ENCODE results near the gene MYL5. TPM values are rescaled to one million over a fixed set of nuclear protein-coding genes. Genes with fewer than 3 reads are reported as not detected.
"Not testable (repeated sequence)": the region's sequence is repeated elsewhere in the genome, so short reads cannot be mapped to it uniquely, and the experiment has no call there.

Gene MYL5
- total and polyA plus RNA-seq, 10 of the 15 experiments (the other 5 are each of a cell fraction or from before 2014, with no cell fraction given): 1.2 to 13.8 (median 7.1) TPM

GRCh38 chr4:666822-667544, 7.4 kb upstream of the MYL5 start:
- ChIA-PET RAD21 (ENCODE audit: unreplicated experiment) (no interaction called here), SMC1A (ENCODE audit: uncharacterized antibody, unreplicated experiment) (no interaction called here), POLR2A (interaction anchor here (0.6 kb wide), 1 partner anchor 51 kb away, joined by 6 read pairs; no protein-coding TSS in a partner anchor), CTCF (interaction anchor here (0.7 kb wide), 1 partner anchor 23 kb away, joined by 4 read pairs; no protein-coding TSS in a partner anchor)
- ATAC-seq: no peak
- Histone ChIP-seq H3K27me3 (replicated peaks in 1 of 2; ENCODE audit: control insufficient read depth in 2 of 2, insufficient read depth in 2 of 2, low read length in 1 of 2) (no peaks in the 10 kb centered on the region), H3K4me3 (no peak overlapping the region), H4K20me1 (ENCODE audit: control insufficient read depth, insufficient read depth) (no peaks in the 10 kb centered on the region), H2AFZ (ENCODE audit: control insufficient read depth, low read depth, low read length) (no peak overlapping the region), H3K9ac (ENCODE audit: control insufficient read depth, insufficient read depth, low read length) (no peak overlapping the region), H3K79me2 (ENCODE audit: control insufficient read depth, insufficient read depth, low read length) (peaks cover 3% of the 10 kb centered on the region), H3K4me2 (ENCODE audit: control insufficient read depth, insufficient read depth) (no peak overlapping the region), H3K4me1 (ENCODE audit: control insufficient read depth, insufficient read depth, low read length) (no peaks in the 10 kb centered on the region), H3K9me3 (replicated peaks; ENCODE audit: control insufficient read depth, insufficient read depth, low read length) (no peaks in the 10 kb centered on the region; the same call in 2 of the 3 replicates), H3K36me3 (ENCODE audit: control insufficient read depth in 2 of 2, insufficient read depth in 2 of 2, low read length in 1 of 2) (peaks cover 0 to 4% of the 10 kb centered on the region in 2 experiments; a peak in 3 of 4 replicates), H3K27ac (ENCODE audit: control insufficient read depth, insufficient read depth) (no peak overlapping the region)
- TF ChIP-seq POLR2A (IDR thresholded peaks at IDR 0.05; ENCODE audit: low read depth, low read length): peak; percentile 44; the same call in 1 of the 2 replicates
- TF ChIP-seq SKIL (IDR thresholded peaks at IDR 0.05; ENCODE audit: low read depth, poor library complexity, severe bottlenecking): no peak
- in situ Hi-C loops (cut with MboI): no loop called here
- WGBS (ENCODE audit: insufficient coverage, insufficient replicate concordance, low lambda C conversion rate, missing lambda C conversion rate): 69% methylated on average over 23 of the region's 28 CpGs
- BruUV-seq (replicated peaks): no TSS peak
- intact Hi-C loops (cut with micrococcal nuclease; ENCODE audit: unreplicated experiment): no loop called here
- no peak for DNase-seq (ENCODE audit: low read depth, low spot score)
- FAIRE-seq: no peak

DNA sequence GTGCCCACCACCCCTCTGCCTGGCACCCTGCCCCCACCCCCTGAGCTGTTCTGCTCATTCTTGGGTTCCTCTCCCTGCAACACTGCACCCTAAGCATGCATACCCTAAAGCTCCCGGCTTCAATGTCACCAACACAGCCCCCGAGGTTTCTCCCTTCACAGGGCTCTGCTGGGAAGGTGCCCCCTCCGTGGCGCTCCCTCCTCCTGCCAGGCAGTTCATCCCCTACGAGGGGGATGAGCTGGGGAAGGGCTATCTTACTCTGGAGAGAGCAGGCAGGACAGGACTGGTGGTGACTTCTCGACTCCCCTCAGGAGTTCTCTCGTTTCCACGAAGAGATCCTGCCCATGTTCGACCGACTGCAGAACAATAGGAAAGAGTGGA, 6.8 kb upstream of the MYL5 start:
- no peak overlapping the region for H2AFZ ChIP-seq (ENCODE audit: control insufficient read depth, low read depth, low read length)
- ChIA-PET POLR2A (no interaction called here), SMC1A (ENCODE audit: uncharacterized antibody, unreplicated experiment) (no interaction called here), RAD21 (ENCODE audit: unreplicated experiment) (no interaction called here), CTCF (no interaction called here)
- FAIRE-seq (no peak), ATAC-seq (no peak), DNase-seq (ENCODE audit: low read depth, low spot score) (no peak)
- peaks cover 3% of the 10 kb centered on the region for H3K79me2 ChIP-seq (ENCODE audit: control insufficient read depth, insufficient read depth, low read length)
- intact Hi-C loops (cut with micrococcal nuclease; ENCODE audit: unreplicated experiment) (no loop called here), in situ Hi-C loops (cut with MboI) (no loop called here)
- no peak overlapping the region for H3K4me3 ChIP-seq
- peaks cover 4 to 6% of the 10 kb centered on the region in 2 experiments for H3K36me3 ChIP-seq (ENCODE audit: control insufficient read depth in 2 of 2, insufficient read depth in 2 of 2, low read length in 1 of 2)
- no peak overlapping the region for H3K27ac ChIP-seq (ENCODE audit: control insufficient read depth, insufficient read depth)
- BruUV-seq (replicated peaks): no TSS peak
- no peak overlapping the region for H3K4me2 ChIP-seq (ENCODE audit: control insufficient read depth, insufficient read depth)
- H3K9me3 ChIP-seq (replicated peaks; ENCODE audit: control insufficient read depth, insufficient read depth, low read length): no peaks in the 10 kb centered on the region; the same call in 2 of the 3 replicates
- WGBS (ENCODE audit: insufficient coverage, insufficient replicate concordance, low lambda C conversion rate, missing lambda C conversion rate): 69% methylated on average over 10 of the region's 10 CpGs
- H3K9ac ChIP-seq (ENCODE audit: control insufficient read depth, insufficient read depth, low read length): no peak overlapping the region
- no peaks in the 10 kb centered on the region for H4K20me1 ChIP-seq (ENCODE audit: control insufficient read depth, insufficient read depth)
- no peaks in the 10 kb centered on the region for H3K4me1 ChIP-seq (ENCODE audit: control insufficient read depth, insufficient read depth, low read length)
- H3K27me3 ChIP-seq (replicated peaks in 1 of 2; ENCODE audit: control insufficient read depth in 2 of 2, insufficient read depth in 2 of 2, low read length in 1 of 2): no peaks in the 10 kb centered on the region
- TF ChIP-seq ZNF622 (IDR thresholded peaks at IDR 0.05): no peak
- TF ChIP-seq EGR1 (IDR thresholded peaks at IDR 0.05; ENCODE audit: borderline replicate concordance in 1 of 2, low read depth in 2 of 2, low read length in 2 of 2): no peak
- TF ChIP-seq KDM1A (IDR thresholded peaks at IDR 0.05; ENCODE audit: borderline replicate concordance): no peak
- TF ChIP-seq MXI1 (IDR thresholded peaks at IDR 0.05; ENCODE audit: low read depth, low read length): no peak
- TF ChIP-seq GATAD2B (conservative IDR thresholded peaks at IDR 0.05; ENCODE audit: low read depth): no peak

DNA sequence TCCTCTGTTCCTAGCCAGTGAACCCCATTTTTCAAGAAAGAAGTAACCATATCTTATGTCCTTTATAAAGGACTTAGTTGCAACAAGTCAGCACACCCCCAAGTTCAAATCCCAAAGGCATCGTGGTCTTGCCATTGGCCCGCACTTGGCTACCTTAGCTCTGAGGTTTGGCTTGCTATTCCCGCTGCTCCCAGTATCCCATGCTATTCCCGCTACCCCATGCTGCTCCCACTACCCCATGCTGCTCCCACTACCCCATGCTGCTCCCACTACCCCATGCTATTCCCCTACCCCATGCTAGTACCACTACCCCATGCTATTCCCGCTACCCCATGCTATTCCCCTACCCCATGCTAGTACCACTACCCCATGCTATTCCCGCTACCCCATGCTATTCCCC, 6.1 kb upstream of the MYL5 start:
- H3K4me3 ChIP-seq; H3K4me2 ChIP-seq (ENCODE audit: control insufficient read depth, insufficient read depth); CTCF ChIA-PET; H2AFZ ChIP-seq (ENCODE audit: control insufficient read depth, low read depth, low read length); SMC1A ChIA-PET (ENCODE audit: uncharacterized antibody, unreplicated experiment); H3K4me1 ChIP-seq (ENCODE audit: control insufficient read depth, insufficient read depth, low read length); FAIRE-seq; intact Hi-C loops (cut with micrococcal nuclease; ENCODE audit: unreplicated experiment); H3K9me3 ChIP-seq (replicated peaks; ENCODE audit: control insufficient read depth, insufficient read depth, low read length); H3K79me2 ChIP-seq (ENCODE audit: control insufficient read depth, insufficient read depth, low read length); H3K36me3 ChIP-seq (ENCODE audit: control insufficient read depth in 2 of 2, insufficient read depth in 2 of 2, low read length in 1 of 2); POLR2A ChIA-PET; RAD21 ChIA-PET (ENCODE audit: unreplicated experiment); BruUV-seq (replicated peaks); H3K27me3 ChIP-seq (replicated peaks in 1 of 2; ENCODE audit: control insufficient read depth in 2 of 2, insufficient read depth in 2 of 2, low read length in 1 of 2); H3K9ac ChIP-seq (ENCODE audit: control insufficient read depth, insufficient read depth, low read length); ATAC-seq; H3K27ac ChIP-seq (ENCODE audit: control insufficient read depth, insufficient read depth); H4K20me1 ChIP-seq (ENCODE audit: control insufficient read depth, insufficient read depth); DNase-seq (ENCODE audit: low read depth, low spot score); in situ Hi-C loops (cut with MboI): not testable (repeated sequence)
- 66% methylated on average over 5 of the region's 6 CpGs for WGBS (ENCODE audit: insufficient coverage, insufficient replicate concordance, low lambda C conversion rate, missing lambda C conversion rate)

All from GM12878 (cell line).